Heart left ventricle (tissue), 16 donors: Measurements from ENCODE around the gene C1orf105. TPM values are rescaled to one million over a fixed set of nuclear protein-coding genes. Genes with fewer than 3 reads are reported as not detected.

ENCODE experiments used
- ATAC-seq, 4 donors: fragments of 200-7000 bp; cut with Tn5 transposase; one replicate each; pipeline ENCODE4 v1.9.1; 2020 to 2022; ENCODE audit warnings: moderate library complexity in 4 of 4, mild to moderate bottlenecking in 3 of 4, moderate number of reproducible peaks in 1 of 4
- DNase-seq, 5 donors: peaks; one replicate each; pipeline ENCODE4 v3.0.0-alpha.2; 2020
- H3K27ac ChIP-seq, 12 donors: fragments of 200-600 bp; sonication (generic) in 4 of 12; one replicate each; pipeline versions ENCODE4 v1.5.0 to v1.8.0; 2016 to 2022; ENCODE audit warnings: mild to moderate bottlenecking in 2 of 12
- H3K27me3 ChIP-seq, 9 donors: fragments of 200-600 bp; sonication (generic) in 2 of 9; one replicate each; pipeline versions ENCODE4 v1.5.1 to v1.8.0; 2016 to 2022; ENCODE audit warnings: mild to moderate bottlenecking in 3 of 9
- H3K36me3 ChIP-seq, 9 donors: fragments of 200-600 bp; sonication (generic) in 2 of 9; one replicate each; pipeline versions ENCODE4 v1.5.0 to v1.8.0; 2018 to 2022; ENCODE audit warnings: mild to moderate bottlenecking in 2 of 9
- H3K4me1 ChIP-seq, 12 donors: fragments of 200-600 bp; sonication (generic) in 4 of 12; one replicate each; pipeline versions ENCODE4 v1.5.0 to v1.8.0; 2016 to 2022; ENCODE audit warnings: mild to moderate bottlenecking in 3 of 12
- H3K4me3 ChIP-seq, 12 donors: fragments of 200-600 bp; sonication (generic) in 4 of 12; one replicate each; pipeline versions ENCODE4 v1.5.0 to v1.8.0; 2017 to 2022; ENCODE audit warnings: mild to moderate bottlenecking in 9 of 12, moderate library complexity in 4 of 12
- H3K9me3 ChIP-seq, 12 donors: fragments of 200-600 bp; sonication (generic) in 4 of 12; one replicate each; pipeline versions ENCODE4 v1.5.0 to v1.8.0; 2016 to 2022; ENCODE audit warnings: mild to moderate bottlenecking in 1 of 12
- POLR2A ChIP-seq, 2 donors: fragments of 450-650 bp; IDR thresholded peaks; one replicate each; pipeline ENCODE4 v1.6.1; 2017; ENCODE audit warnings: antibody characterized with exemption in 2 of 2, mild to moderate bottlenecking in 2 of 2, moderate library complexity in 2 of 2
- WGBS, 4 donors: extraction: QIAGEN DNeasy Blood & Tissue Kit in 2 of 4; methylation state at CpG; one replicate each; pipeline versions ENCODE4 v1.1.5 to v1.1.7; 2013 to 2018; 5-methylcytosine and 5-hydroxymethylcytosine counted together
- intact Hi-C, 10 donors: fragments of 100-400 bp; cut with DNase I; formaldehyde crosslinking; loops; one replicate each; pipeline versions ENCODE4 v1.11.1 to v1.14.2; 2022
- polyA plus RNA-seq, 2 donors: library from polyadenylated mRNA; stranded (reverse); fragments of 200-250 nt; gene quantifications; one replicate each; pipeline ENCODE4 v1.2.3, GENCODE V29; 2013
- total RNA-seq, 9 donors: library from RNA; depleted of rRNA in 2 of 9; stranded (reverse); fragments of >200 nt in 2 of 9; fragmentation: NEBNext Ultra II Directional in 3 of 9; extraction: Animal tissue kit (Norgen Biotek cat#: 25700) in 3 of 9; gene quantifications; one replicate each; pipeline versions ENCODE4 v1.1.0 to v1.2.4, GENCODE V29; 2016 to 2023
- TF ChIP-seq, protein P1 (sequence below), 12 donors: fragments of 200-600 bp; sonication (generic) in 4 of 12; IDR thresholded peaks; one replicate each; pipeline versions ENCODE4 v1.5.0 to v1.8.0; 2018 to 2022; ENCODE audit warnings: antibody characterized with exemption in 12 of 12, mild to moderate bottlenecking in 5 of 12
- donor health status: ischemic (EF 13 %, LVEDD 7.1; RV severe dilation, severe dysfunction).
- donor health status: healthy with polysubstance abuse.
- donor health status: DM: no; HTN: yes; CAD: no.
- donor health status: DM: no; HTN: no; CAD: no.
- donor health status: ischemic (EF 25% LVEDD 6.9; RV normal size, moderate dysfunction).
- donor health status: ischemic (EF 25% LVEDD 5.7; RV mildly dilated, moderate dysfunction).
- donor health status: healthy.
- donor health status: DM: yes; HTN: yes; CAD: no.
- donor health status: ischemic (EF 35%, LVEDD 5.7; RV mildly dilated, moderate dysfunction).
- donor health status: nonischemic (EF 11% LVEDD 7.7; RV severe dilation, severe dysfunction).
- donor health status: DM: yes; HTN: yes; CAD: no.
- donor health status: PGD.
- donor health status: ischemic (EF 29% LVEDD 5.4; RV normal size, mild dysfunction).
- donor health status: nonischemic (EF 23%, LVEDD 6.1; RV moderate dilation, normal function).

Gene C1orf105
- total and polyA plus RNA-seq, 11 donors: 1.2 to 39.8 (median 6.7) TPM

DNA sequence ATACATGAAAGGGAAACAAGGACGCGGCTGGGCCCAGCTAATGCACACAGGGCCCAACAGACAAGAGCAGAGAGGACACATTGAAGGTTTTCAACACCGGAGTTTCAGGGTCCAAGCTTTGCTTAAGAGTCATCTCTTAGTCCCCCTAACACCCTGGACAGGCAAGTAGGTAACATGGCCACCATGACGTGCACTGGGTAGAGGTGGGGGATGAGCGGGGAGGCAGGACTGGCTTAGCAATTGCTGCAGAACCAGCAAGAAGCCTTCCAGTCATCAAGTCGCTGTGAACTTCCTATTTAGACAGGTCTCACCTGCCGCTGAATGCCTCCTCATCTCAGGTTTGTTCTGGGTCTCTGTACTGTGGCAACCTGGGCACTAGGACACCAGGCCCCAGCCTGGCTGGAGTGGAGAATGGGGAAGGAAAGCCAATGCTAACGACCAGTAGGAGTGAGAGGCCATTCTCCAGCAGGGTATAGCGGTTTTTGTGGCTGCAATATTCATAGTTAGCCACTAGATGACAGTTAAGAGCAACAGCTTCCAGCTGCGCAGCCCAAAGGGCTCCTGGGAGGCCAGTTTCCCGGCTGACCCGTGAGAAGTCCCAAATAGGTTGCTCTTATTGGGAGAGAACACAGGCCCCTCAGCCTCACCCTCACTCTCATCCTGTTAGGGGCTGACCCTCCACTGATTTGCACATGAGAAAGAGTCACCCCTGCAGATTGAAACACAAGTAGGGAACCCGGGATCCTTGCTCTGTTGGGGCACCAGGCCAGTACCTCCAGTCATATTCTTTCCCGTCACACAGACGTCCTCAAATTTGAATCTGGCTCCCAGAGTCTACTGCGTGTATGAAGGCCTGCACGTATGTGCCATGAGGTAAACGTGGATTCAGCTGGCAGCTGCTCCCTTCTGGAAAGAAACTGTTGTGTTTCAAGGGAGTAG lies 29.4 kb downstream of the C1orf105 start:
- Histone ChIP-seq H3K4me1 (peaks cover 0 to 25% (median 6%) of the 10 kb centered on the region in 12 donors), H3K9me3 (no peaks in the 10 kb centered on the region), H3K36me3 (no peaks in the 10 kb centered on the region), H3K27ac (peak overlapping the region in 2 of 12 donors; percentile 7 to 28), H3K27me3 (no peaks in the 10 kb centered on the region), H3K4me3 (peak overlapping the region in 4 of 12 donors; percentile 6 to 41 (median 14))
- 38 to 54% (median 48%) methylated on average over 17 to 18 of the region's 18 CpGs for WGBS, 4 donors
- intact Hi-C loops: loop anchor here (2.0 to 10.0 kb wide), 9 partner anchors 82 to 645 kb away; partner anchors contain the start of gene SUCO (in 7 of the 10)
- ATAC-seq: peak; percentile 74 to 90 (median 90)
- TF ChIP-seq, protein P1, sequence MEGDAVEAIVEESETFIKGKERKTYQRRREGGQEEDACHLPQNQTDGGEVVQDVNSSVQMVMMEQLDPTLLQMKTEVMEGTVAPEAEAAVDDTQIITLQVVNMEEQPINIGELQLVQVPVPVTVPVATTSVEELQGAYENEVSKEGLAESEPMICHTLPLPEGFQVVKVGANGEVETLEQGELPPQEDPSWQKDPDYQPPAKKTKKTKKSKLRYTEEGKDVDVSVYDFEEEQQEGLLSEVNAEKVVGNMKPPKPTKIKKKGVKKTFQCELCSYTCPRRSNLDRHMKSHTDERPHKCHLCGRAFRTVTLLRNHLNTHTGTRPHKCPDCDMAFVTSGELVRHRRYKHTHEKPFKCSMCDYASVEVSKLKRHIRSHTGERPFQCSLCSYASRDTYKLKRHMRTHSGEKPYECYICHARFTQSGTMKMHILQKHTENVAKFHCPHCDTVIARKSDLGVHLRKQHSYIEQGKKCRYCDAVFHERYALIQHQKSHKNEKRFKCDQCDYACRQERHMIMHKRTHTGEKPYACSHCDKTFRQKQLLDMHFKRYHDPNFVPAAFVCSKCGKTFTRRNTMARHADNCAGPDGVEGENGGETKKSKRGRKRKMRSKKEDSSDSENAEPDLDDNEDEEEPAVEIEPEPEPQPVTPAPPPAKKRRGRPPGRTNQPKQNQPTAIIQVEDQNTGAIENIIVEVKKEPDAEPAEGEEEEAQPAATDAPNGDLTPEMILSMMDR (IDR thresholded peaks at IDR 0.05): peak; percentile 71 to 92 (median 86)
- no peak for TF ChIP-seq POLR2A (IDR thresholded peaks at IDR 0.05)
- DNase-seq: peak; percentile 37 to 73 (median 54)

- Histone ChIP-seq H3K9me3 (no peaks in the 10 kb centered on the region), H3K4me1 (peaks cover 0 to 25% (median 6%) of the 10 kb centered on the region in 12 donors), H3K36me3 (no peaks in the 10 kb centered on the region), H3K27me3 (no peaks in the 10 kb centered on the region), H3K4me3 (peak overlapping the region in 1 of 12 donors; percentile 41), H3K27ac (peak overlapping the region in 3 of 12 donors; percentile 7 to 28 (median 17))
- DNase-seq (no peak), ATAC-seq (peak in 2 of 4 donors; percentile 5 to 7)
- TF ChIP-seq POLR2A (IDR thresholded peaks at IDR 0.05): no peak
- TF ChIP-seq, protein P1 (IDR thresholded peaks at IDR 0.05): no peak
- 67 to 75% (median 70%) methylated on average over 7 of the region's 7 CpGs for WGBS, 4 donors
- intact Hi-C loops: loop anchor here (2.0 to 10.0 kb wide), 7 partner anchors 82 to 274 kb away; partner anchors contain the start of gene SUCO (in 7 of the 10)
These were observed 30.0 kb downstream of the C1orf105 start for GRCh38 chr1:172450524-172450885.

DNA sequence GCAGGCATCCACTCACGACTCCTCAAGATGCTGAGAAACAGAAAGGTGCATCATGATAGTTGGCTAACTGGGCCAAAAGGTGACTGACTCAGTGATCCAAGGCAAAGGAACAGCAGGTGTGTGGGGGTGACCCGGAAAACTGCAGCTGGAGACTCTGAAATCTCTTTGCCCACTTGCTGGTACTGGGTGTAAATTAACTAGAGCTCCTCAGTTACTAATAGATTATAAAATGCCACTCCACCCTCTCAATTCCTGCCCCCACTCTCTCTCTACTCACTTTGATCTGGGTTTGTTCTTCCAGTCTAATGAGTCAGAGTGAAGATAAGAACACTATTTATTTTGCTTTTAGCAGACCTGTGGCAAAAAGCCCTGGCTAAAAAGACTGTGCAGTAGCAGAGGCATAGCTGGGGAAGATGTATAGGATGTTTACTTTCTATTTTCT lies 30.5 kb downstream of the C1orf105 start:
- Histone ChIP-seq H3K4me3 (no peak overlapping the region), H3K27me3 (no peaks in the 10 kb centered on the region), H3K36me3 (no peaks in the 10 kb centered on the region), H3K4me1 (peaks cover 0 to 25% (median 6%) of the 10 kb centered on the region in 12 donors), H3K27ac (peak overlapping the region in 3 of 12 donors; percentile 7 to 28 (median 17)), H3K9me3 (no peaks in the 10 kb centered on the region)
- no peak for TF ChIP-seq POLR2A (IDR thresholded peaks at IDR 0.05)
- TF ChIP-seq, protein P1 (IDR thresholded peaks at IDR 0.05): no peak
- no peak for DNase-seq
- intact Hi-C loops: loop anchor here (2.0 to 10.0 kb wide), 7 partner anchors 81 to 274 kb away; partner anchors contain the start of gene SUCO (in 7 of the 10)
- ATAC-seq: peak in 2 of 4 donors; percentile 42 to 60
- WGBS, 4 donors: 80 to 89% (median 87%) methylated on average over 2 of the region's 2 CpGs
